ENCODE results near the gene DUSP10.

DUSP10 gene

DNA sequence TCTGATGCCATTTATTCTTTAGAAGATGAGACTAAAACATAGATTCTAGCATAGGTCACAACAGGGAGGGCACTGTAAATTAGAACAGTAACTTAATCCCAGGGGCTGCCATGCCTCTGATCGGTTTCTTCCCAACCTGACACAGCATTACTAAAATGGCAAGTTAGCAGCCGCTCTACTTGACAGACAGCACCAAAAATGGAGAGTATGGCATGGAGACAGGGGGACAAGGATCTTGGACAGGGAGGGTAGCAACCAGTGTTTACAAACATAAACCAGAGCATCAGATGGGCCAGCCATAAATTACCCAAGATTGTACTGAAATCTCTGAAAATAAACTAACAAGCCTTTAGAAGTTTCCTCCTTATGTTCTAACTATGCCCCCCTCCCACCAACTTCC, 5.9 kb downstream of the DUSP10 start:
- DNase-seq (ENCODE audit: insufficient read length, low spot score) (no peak), FAIRE-seq (no peak)
- TF ChIP-seq POLR2A (IDR thresholded peaks at IDR 0.05; ENCODE audit: low read depth, low read length) = no peak

GRCh38 chr1:221734187-221734586, 7.7 kb downstream of the DUSP10 start:
- no peak for TF ChIP-seq POLR2A (IDR thresholded peaks at IDR 0.05; ENCODE audit: low read depth, low read length)
- DNase-seq (ENCODE audit: insufficient read length, low spot score) = no peak
- no peak for FAIRE-seq

DNA sequence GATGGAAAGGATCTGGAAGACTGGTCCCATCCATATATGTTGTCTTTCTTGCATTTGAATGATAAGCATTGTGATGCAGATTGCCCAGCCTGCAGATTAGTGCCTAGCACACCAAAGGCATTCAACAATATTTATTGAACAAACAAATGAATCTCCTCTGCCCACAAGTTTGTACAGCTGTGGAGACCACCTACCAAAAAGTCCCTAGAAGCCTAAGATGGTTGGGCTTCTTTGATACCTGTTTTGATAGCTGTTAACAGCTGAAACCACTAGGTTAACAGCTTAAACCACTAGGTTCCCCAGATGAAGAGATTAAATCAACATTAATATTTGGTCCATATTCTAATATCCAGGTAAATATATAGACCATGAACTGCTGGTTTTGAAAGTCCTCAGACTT, 9.8 kb downstream of the DUSP10 start:
- TF ChIP-seq POLR2A (IDR thresholded peaks at IDR 0.05; ENCODE audit: low read depth, low read length) = no peak
- FAIRE-seq (no peak), DNase-seq (ENCODE audit: insufficient read length, low spot score) (no peak)

DNA sequence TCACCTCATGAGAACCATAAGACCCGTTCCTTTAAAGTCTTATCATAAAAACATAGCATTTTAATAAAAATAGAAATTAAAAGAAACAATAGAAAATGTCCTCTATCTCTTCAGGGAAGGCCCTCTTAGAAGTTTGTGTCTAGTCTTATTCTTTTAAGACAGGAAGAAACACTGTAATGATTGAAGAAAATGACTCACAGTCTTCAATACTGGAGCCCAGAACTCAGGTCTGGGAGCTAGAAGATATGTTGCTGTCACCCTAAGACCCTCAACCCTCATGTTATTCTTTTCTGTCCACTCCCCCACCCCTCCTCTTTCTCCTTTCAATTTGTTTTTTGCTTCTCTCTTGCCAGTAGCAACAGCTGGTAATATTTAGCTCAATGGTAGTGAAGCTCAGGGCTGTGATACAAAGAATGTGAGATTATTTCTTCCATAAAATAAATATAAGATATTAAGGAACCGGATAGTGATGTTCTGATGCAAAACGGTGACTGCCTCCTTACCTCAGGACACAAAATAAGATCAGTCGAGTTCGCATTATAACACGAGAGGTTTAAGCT, 12.0 kb downstream of the DUSP10 start:
- TF ChIP-seq POLR2A (IDR thresholded peaks at IDR 0.05; ENCODE audit: low read depth, low read length) = no peak
- DNase-seq (ENCODE audit: insufficient read length, low spot score) (no peak), FAIRE-seq (no peak)

DNA sequence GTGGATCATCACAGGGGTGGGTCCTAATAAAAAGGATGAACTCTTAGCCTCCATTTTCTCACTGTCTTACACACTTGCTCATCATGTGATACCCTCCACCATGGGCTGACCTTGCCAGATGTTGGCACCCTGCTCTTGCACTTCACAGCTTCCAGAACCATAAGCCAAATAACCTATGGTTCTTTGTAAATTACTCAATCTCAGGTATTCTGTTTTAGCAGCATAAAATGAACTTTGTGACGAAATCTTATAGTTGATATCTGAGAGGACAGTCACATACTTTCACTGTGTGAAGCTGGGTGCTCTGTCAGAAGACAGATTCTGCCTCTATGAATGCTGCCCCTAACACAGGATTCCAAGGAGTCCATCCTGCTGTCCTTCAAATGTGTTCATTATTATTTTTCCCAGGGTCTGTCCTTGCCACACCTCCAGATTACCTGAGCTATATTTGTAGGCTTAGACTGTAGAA, 13.8 kb downstream of the DUSP10 start:
- no peak for TF ChIP-seq POLR2A (IDR thresholded peaks at IDR 0.05; ENCODE audit: low read depth, low read length)
- DNase-seq (ENCODE audit: insufficient read length, low spot score) = no peak
- no peak for FAIRE-seq

DNA sequence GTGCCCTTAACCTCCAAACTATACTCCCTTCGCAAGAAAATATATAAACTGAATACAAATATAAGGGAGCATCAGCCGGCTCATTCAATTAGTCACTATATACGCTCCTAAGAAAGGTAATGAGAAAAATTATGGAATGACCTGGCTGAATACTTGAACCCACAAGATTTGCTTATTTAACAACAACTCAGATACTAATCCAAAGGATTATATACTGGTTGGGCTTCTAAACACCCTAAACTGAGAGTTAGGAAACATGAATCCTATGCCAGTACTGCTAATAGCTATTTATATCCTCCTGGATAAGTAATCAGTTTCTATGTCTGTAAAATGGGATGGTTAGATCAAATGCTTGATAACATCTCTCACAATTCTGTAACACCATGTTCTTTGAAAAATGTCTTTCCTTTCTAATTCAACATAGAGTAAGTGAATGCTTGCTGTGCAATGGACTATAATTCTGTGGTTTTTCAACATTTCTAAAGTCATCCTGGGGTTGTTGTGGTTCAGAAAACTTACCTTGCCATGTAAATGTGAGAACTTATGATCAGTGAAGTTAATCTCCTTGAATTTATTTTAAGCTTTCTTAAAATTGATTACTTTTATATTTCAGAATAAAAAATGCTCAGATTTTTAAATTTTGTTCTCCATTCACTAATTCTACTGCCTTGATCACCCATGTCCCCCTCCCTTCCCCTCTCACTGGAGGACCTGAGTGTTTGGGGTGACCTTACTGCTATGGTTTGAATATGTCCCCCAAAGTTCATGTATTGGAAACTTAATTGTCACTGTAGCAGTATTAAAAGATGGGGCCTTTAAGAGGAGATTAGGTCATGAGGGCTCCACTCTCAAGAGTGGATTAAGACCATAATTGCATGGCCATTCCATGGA, 14.5 kb downstream of the DUSP10 start:
- no peak for TF ChIP-seq POLR2A (IDR thresholded peaks at IDR 0.05; ENCODE audit: low read depth, low read length)
- FAIRE-seq (no peak), DNase-seq (ENCODE audit: insufficient read length, low spot score) (no peak)

DNA sequence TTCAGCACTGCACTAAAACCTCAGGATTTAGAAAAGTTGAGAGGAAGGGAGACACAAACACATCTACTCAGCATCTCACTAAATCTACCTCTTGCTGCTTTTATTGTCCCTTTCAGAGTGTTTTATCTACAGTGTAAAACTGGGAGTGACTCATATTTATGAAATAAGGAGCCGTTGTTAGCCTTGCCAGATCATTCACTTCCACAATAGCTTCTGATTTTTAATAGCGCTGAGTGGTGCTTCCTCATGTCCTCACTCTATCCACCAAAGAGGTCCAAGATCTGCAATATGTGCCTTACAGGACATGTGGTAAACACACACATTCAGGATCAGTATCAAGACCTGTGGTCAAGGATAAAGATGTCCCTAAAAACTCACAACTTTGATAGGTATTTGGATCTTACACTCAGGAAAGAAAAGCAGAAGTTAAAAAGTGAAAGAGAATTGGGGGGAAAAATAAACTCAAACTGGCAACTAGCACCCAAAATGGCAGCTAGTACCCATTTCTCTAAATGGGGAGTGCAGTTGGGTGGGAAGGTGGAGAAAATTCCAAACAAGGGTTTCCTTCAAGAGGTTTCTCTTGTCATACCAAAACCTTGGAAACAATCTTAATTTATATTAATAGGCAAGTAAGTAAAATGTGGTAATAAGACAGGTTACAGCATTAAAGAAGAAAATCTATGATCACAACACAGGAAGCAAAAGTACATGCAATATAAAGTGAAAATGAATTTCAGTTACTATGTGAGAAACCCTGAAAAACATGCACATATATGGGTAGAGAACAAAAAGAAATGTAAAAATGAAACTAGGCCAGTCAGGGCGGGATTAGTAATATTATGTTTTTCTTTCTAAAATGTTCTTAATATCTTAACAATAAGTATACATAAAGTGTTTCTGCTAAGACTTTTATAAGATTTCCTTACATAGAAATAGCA, 15.9 kb downstream of the DUSP10 start:
- FAIRE-seq = no peak
- no peak for TF ChIP-seq POLR2A (IDR thresholded peaks at IDR 0.05; ENCODE audit: low read depth, low read length)
- no peak for DNase-seq (ENCODE audit: insufficient read length, low spot score)

GRCh38 chr1:221724931-221725605, 16.8 kb downstream of the DUSP10 start:
- FAIRE-seq (no peak), DNase-seq (ENCODE audit: insufficient read length, low spot score) (no peak)
- no peak for TF ChIP-seq POLR2A (IDR thresholded peaks at IDR 0.05; ENCODE audit: low read depth, low read length)

DNA sequence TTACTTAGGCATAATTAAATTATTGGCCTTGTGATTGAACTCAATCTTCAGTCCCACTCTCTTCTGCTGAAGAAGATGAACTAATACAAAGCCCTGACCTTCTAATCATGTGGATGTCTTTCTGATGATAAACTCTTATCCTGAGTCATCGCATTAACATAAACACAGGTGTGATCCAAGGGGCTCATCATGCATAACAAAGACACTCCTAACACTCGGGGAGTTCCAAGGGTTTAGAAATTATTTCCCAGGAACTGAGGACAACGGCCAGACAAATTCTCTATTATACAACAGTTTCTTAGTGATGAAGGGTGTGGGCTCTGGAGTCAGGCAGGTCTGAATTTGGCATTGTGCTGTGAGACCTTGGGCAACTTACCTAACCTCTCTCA, 18.0 kb downstream of the DUSP10 start:
- no peak for FAIRE-seq
- TF ChIP-seq POLR2A (IDR thresholded peaks at IDR 0.05; ENCODE audit: low read depth, low read length) = no peak

GRCh38 chr1:221723018-221723847, 18.7 kb downstream of the DUSP10 start:
- no peak for FAIRE-seq
- TF ChIP-seq POLR2A (IDR thresholded peaks at IDR 0.05; ENCODE audit: low read depth, low read length) = no peak
- DNase-seq (ENCODE audit: insufficient read length, low spot score) = no peak

More for the DNA sequence above, 18.0 kb downstream of the DUSP10 start:
- DNase-seq (ENCODE audit: insufficient read length, low spot score) = no peak

DNA sequence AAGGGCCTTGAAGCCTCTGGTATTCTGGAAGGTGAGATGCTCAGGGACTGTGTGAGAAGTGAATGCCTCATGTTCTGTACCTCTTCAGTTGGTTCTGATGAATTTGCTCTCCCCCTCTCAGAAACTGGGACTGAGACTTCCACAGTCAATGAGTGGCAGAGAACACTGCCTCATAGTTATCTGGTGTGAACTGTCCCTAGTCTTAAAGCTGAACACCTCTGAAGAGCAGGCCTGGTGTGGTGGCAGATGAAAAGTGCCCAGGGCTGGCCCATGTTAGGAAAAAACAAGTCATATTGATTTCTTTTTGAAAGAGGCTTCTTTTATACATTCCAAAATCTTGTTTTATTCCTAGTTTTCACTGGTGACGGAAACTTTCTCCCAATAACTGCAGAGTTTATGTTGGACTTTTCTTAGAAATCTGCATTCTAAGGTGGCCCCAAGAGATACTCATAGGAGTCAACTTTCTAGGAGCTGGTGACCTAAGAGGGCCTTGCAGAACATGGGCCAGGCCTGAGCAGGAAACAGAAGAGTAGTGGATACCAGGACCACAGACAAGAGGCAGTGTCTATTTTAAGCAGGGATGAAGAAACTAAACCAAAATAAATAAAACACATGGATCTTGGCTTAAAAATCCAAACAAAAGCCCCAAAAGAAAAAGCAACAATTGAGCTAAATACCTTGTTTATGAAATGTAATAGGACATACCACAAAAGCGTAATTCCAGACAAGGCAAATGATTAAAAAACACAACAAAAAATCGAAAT, 19.5 kb downstream of the DUSP10 start:
- no peak for DNase-seq (ENCODE audit: insufficient read length, low spot score)
- no peak for FAIRE-seq
- no peak for TF ChIP-seq POLR2A (IDR thresholded peaks at IDR 0.05; ENCODE audit: low read depth, low read length)

DNA sequence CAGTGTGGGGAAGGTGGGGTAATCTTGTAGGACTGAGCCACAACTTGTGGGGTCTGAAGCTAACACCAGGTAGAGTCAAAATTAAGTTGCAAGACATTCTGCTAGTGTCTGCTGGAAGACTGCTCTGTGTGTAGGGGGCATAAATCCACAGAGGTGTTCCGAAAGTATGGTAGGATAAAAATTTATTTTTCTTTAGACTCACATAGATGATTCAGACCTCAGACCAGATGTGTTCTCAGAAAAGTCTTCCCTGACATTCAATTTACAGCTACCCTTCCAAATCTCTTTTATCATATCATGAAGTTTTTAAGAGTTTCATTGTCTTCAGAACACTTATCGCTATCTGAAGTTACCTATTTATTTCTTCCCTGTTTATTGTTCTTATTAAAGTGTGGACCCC, 21.3 kb downstream of the DUSP10 start:
- FAIRE-seq = no peak
- TF ChIP-seq POLR2A (IDR thresholded peaks at IDR 0.05; ENCODE audit: low read depth, low read length) = no peak
- no peak for DNase-seq (ENCODE audit: insufficient read length, low spot score)
